ENCODE results near the gene P2RX3. TPM values are rescaled to one million over a fixed set of nuclear protein-coding genes. Genes with fewer than 3 reads are reported as not detected.

P2RX3 gene
- total RNA-seq, 1 experiment from 2014 or later: not detected

- DNase-seq (ENCODE audit: low read depth): no peak
Measured at GRCh38 chr11:57419146-57419545, 81.0 kb downstream of the P2RX3 start.

- no peak for DNase-seq (ENCODE audit: low read depth)
Measured at GRCh38 chr11:57421066-57421465, 82.9 kb downstream of the P2RX3 start.

GRCh38 chr11:57421805-57422204 lies 83.7 kb downstream of the P2RX3 start:
- DNase-seq (ENCODE audit: low read depth): no peak

Other genes with a start within 250 kb of the P2RX3 start
- not detected in 2 replicates for gene LRRC55, start 156.4 kb upstream of the P2RX3 start, total RNA-seq (2014; rRNA removed; shearing (Covaris generic))
- gene APLNR, start 101.1 kb upstream of the P2RX3 start, total RNA-seq (2014; rRNA removed; shearing (Covaris generic)): not detected in 2 replicates
- 39.8 and 57.0 TPM in 2 replicates for gene TNKS1BP1, start 13.4 kb upstream of the P2RX3 start, total RNA-seq (2014; rRNA removed; shearing (Covaris generic))
- gene SSRP1, start 2.5 kb upstream of the P2RX3 start, total RNA-seq (2014; rRNA removed; shearing (Covaris generic)): 206 and 249 TPM in 2 replicates
- gene PRG3, start 42.8 kb downstream of the P2RX3 start, total RNA-seq (2014; rRNA removed; shearing (Covaris generic)): not detected in 2 replicates
- not detected in 2 replicates for gene PRG2, start 52.3 kb downstream of the P2RX3 start, total RNA-seq (2014; rRNA removed; shearing (Covaris generic))
- gene SLC43A3, start 88.8 kb downstream of the P2RX3 start, total RNA-seq (2014; rRNA removed; shearing (Covaris generic)): 81.0 and 87.2 TPM in 2 replicates
- 5.6 and 11.3 TPM in 2 replicates for gene RTN4RL2, start 122.2 kb downstream of the P2RX3 start, total RNA-seq (2014; rRNA removed; shearing (Covaris generic))
- gene SLC43A1, start 177.3 kb downstream of the P2RX3 start, total RNA-seq (2014; rRNA removed; shearing (Covaris generic)): 13.6 and 14.5 TPM in 2 replicates
- gene TIMM10, start 192.4 kb downstream of the P2RX3 start, total RNA-seq (2014; rRNA removed; shearing (Covaris generic)): 115 and 191 TPM in 2 replicates
- not detected in 2 replicates for gene SMTNL1, start 199.2 kb downstream of the P2RX3 start, total RNA-seq (2014; rRNA removed; shearing (Covaris generic))
- gene UBE2L6, start 229.3 kb downstream of the P2RX3 start, total RNA-seq (2014; rRNA removed; shearing (Covaris generic)): 37.3 and 51.2 TPM in 2 replicates

Data from HT1080 (cell line).